HG02884 (cell line): ENCODE measurements around the gene PIMREG.

Source experiments
- ATAC-seq: cut with Tn5 transposase; IDR thresholded peaks from one replicate; pipeline ENCODE4 v1.9.1; 2021; ENCODE audit warnings: mild to moderate bottlenecking, moderate library complexity; ENCODE audit not compliant: unreplicated experiment

PIMREG gene, protein sequence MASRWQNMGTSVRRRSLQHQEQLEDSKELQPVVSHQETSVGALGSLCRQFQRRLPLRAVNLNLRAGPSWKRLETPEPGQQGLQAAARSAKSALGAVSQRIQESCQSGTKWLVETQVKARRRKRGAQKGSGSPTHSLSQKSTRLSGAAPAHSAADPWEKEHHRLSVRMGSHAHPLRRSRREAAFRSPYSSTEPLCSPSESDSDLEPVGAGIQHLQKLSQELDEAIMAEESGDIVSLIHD

DNA sequence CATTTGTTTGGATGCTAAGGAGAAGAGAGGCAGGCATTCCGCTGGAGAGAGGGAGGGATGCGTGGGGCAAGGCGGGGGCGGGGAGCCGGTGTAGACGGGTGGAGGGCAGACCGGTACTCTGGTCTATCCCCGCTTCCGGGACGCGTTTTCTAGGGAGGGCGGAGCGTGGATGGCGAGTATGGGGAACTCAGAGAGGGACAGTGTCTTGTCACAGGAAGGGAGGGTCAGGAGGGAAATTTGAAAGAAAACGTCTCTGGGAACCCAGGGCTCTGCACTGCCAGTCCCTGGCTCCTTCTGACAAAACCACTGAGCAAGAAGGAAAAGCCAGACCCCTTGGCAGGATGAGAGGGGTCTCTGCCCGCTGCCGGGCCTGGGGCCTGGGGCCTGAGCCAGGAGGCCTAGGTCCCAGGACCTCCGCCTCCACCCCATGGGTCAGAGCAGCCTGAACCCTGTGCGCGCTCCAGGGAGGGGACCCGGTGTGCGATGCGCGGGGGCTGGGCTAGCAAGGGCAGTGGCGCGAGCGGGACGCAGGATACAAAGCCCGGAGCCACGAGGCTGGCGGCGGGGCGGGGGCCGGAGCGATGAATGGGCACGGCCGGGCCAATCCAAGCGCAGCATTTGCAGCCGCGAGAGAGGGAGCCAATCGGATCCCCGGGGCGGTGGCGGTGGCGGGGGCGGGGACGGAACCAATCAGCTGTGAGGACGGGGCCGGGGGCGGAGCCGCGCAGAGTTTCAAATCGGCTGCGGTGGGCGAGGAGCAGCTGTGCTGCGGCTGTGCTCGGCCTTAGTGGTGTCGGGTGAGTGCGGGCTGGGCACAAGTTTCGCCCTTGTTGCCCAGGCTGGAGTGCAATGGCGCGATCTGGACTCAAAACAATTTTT lies at the start of gene PIMREG:
Gene PIMREG, plus strand, starts transcription at position 764 of the 879 bp plus-strand sequence. CDS start 656 bp downstream, outside the sequence.
- ATAC-seq: peak; percentile 89

DNA sequence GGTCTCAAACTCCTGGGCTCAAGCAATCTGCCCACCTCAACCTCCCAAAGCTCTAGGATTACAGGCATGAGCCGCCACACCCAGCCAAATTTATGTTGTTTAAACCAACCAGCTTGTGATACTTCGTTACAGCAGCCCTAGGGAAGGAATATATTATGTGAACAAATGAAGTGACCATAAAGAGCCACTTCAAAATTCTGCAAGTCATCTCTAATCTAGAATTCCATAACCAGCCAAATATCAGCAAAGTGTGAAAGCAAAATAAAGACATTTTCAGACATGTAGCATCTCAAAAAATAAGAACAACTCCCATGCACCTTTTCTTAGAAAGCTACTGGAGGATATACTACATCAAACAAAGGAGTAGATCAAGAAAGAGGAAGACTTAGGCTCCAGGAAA lies 45.3 kb upstream of the PIMREG start:
- ATAC-seq: no peak

DNA sequence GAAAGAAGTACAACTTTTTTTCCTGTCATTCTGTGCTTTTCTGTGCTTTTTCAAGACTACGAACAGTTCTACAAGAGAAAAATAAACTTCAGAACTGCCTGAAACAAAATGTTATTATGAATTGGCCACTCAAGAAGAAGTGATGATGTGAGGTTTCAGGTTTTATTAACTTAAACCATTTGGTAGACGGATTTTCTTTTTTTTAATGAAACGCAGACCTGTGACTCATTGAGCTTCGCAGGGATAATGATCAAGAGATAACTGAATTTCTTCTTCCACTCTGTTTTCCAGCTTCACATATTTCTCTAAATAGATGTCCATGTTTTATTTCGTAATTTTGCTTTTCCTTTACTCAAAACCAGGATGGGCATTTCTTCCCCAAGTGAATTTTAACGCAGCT lies 42.0 kb upstream of the PIMREG start:
- ATAC-seq: no peak

DNA sequence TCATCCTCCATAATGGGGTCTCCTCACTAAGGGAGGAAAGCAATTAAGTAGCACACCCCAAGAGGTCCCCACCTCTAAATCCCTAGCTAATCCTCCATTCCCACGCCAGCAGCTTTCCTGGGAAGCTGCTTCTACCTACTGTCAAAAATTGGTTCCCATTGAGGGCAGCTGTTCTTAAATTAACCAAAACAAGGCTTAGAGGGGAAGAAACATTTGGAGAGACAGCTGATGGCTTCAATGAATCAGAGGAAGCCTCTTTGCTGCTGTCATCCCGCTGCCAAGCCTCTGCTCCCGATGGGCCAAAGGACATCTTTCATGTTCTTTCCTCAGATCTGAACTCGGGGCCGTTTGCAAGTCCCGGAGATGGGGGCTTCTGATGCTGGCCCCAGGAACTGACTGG lies 36.0 kb upstream of the PIMREG start:
- no peak for ATAC-seq

DNA sequence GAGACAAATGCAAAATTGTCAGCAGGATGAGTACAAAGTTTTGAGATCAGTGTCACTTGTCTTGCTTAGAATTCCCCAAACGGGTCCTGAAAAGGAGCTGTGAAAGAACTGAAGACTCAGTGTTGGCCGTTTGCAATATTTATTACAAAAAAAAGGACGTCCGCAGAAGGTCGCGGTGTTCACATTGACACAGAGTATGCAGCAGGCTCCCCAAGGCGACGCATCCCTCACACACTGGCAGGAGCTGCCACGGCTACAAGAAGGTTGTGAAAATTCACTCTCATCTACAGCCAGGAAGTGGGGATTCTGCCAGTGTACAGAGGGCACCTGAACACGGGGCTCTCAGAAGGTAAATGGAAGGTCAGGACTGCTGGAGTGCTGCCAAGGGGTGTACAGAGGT lies 35.5 kb upstream of the PIMREG start:
- ATAC-seq: no peak

DNA sequence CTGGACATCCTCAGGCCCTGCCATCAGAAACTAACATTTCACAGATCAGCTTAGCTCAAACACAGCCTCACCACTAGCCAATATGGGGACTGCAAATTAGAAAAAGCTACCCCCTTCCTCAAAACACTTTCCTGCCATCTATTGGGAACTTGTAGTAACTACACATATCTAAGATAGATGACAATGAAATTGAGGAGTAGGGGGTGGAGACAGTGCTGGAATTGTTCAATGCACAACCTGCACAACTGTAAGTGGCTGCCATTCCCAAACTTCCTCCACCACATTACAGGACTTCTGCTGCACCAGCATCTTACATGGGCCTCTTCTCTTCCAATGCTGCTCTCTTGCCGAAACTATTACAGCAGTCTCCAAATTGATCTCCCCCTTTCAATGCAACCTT lies 31.2 kb upstream of the PIMREG start:
- no peak for ATAC-seq

DNA sequence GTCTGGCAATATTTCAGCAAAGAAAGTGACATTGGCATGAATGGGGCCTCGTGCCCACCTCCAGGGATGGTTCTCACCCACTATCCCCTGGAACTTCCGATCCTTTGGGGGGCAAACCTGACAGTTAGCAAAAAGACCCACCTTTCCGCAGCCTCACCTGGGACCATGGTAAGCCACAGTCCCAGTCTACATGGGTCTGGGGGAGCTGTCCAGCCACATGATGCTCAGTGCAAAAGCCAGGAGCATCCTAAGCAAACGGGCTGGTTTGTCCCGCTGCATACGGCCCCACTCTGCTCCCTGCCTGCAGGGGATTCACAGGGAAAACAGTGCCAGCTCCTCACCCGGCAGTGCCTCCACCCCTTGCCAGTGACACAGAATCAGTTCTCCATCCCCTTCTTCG lies 28.6 kb upstream of the PIMREG start:
- no peak for ATAC-seq

DNA sequence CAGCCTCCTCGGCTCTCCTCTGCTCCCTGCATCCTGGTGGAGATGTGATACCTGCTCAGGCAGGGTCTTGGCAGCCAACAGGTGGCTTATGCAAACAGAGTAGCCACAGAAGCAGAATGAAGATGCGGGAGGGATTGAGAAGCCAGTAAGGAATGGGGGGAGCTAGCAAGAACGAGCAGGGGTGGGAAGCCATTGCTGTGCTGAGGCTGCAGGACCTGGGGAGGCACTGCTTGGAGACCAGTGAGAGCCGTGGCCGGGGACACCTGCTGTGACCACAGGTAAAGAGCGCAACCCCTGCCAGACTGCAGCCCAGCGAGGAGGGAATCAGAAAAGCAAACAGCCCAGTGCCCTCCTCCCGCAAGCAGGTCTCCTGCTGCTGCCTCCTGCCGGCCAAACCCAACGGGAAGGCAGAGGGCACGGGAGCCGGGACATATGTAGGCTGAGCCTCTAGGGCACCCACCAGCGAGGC lies 24.0 kb upstream of the PIMREG start:
- ATAC-seq: no peak

DNA sequence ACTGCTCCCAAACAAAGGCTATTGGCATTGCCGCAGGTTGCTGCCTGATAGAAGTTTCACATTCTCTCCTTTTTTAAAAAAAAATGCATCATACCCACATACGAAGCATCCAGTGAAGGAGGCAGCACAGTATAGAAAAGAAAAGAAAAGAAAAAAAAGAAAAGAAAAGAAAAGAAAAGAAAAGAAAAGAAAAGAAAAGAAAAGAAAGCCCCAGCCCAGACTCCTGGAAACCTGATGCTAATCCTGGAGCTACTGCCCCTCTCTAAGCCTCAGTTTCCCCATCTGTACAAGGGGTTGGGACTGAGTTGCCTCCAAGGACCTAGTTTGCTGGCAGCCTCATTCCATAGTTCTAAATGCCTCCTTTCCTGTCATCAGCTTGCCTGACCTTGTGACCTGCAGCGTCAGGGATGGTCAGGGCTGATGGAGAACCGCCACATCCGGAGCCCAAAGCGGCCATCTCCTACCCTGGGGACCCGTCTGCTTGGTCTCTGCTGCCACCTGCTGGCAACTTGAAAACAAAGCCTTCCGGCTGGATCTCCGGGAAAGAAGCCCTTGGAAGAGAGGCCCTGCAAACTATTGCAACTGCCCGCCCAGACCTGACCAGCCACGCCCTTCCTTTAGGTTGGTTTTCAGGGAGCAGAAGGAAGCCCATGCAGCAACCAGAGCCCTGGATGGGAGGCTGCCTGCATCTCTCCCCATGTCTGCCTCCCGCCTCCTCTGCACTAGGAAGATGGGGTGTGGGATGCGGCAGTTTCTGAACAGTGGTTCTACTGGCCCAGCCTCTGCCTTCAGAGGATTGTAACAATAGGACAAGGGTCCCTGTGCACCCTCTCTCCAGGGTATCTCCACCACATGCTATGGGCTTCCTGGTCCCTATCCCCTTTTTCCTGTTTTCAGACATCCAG lies 22.3 kb upstream of the PIMREG start:
- no peak for ATAC-seq

DNA sequence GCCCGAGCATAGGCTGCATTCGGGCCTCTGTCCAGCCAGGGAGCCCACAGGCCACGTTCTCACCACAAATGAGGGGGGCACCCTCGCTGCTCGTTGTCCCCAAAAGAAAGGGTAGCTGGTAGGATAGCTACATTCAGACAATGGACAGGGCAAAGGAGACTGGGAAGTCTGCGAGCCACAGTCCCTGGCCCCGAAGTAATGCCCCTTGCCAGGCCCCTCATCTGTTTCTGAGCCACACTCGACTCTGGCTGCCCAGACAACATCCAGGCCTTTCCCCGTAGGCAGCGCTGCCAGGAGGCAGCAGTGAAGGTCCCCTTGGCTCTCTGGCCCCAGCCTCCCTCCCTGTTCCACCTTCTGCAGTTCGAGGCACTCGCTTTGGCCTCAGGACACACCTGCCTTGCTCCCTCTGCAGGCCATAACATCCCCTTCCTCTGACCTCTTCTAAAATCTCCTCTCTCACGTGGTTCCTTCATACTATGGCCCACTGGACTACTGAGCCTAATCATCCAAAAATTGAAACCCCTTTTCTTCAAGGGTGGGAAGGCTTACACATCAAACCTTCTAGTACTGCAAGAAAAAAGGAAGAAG lies 21.5 kb upstream of the PIMREG start:
- ATAC-seq: no peak

DNA sequence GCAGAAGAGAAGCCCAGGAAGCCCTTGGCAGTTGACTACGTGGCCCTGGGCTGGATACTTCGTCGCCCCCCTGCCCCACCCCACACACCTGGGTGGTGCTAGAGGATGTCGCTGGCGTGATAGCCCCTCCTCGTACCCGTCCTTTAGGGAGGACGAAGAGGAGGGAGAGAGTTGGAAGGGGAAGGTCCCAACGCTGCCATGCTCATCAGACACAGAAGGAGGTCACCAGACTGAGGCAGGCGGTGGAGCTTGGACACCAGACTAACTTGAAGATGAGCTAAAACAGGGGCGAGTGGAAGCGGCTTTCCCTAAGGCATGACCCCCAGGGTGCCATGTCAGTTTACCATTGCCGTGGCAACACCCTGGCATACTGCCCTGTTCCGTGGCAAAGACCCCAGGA lies 20.3 kb upstream of the PIMREG start:
- no peak for ATAC-seq

DNA sequence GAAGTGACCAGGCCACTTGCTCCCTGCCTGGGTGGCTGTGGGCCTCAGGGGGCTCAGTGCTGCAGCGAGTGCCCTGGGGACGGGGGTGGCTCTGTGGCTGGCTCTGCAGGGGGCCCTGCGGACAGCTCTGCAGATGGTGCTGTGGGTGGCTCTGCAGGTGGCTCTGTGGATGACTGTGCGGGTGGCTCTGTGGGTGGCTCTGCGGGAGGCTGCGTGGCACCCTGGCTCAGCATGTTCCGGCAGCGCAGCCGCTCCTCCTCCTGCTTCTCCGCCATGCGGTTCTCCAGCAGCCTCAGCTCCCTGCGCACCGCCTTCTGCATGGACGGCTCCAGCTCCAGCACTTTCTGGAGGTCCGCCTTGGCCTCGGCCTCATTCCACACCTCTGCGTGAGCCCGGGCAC lies 18.8 kb upstream of the PIMREG start:
- ATAC-seq: no peak

DNA sequence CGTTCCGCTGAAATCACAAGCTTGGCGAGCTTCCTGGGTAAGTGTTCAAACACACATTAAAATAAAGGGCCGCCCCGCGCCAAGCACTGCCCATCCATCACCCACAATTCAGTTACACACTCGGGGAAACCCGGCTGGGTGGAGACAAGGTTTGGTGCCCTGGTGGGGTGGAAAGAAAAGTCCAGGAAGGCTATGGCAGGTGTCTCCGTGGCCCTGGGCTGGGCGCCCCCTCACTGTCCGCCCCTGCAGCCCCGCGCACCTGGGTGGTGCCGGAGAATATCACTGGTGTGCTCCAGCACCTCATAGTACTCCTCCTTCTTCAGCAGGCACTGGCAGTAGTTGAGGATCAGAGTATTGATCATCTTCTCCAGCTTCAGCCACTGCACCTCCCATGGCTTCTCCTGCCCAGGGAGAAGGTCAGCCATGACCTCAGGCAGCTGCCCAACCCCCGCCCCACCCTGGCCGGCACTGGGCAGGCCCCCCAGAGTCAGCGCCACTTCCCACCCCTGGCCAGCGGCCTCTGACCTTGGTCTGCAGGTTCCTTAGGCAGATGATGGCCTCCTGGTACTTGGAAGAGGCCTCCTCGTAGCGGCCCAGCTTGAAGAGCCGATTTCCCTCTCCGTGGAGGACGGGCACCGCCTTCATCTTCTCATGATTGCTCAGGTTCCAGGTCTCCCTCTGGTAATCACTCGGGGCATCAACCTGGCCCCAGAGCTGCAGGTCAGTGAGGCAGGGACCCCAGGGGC lies 17.7 kb upstream of the PIMREG start:
- no peak for ATAC-seq

DNA sequence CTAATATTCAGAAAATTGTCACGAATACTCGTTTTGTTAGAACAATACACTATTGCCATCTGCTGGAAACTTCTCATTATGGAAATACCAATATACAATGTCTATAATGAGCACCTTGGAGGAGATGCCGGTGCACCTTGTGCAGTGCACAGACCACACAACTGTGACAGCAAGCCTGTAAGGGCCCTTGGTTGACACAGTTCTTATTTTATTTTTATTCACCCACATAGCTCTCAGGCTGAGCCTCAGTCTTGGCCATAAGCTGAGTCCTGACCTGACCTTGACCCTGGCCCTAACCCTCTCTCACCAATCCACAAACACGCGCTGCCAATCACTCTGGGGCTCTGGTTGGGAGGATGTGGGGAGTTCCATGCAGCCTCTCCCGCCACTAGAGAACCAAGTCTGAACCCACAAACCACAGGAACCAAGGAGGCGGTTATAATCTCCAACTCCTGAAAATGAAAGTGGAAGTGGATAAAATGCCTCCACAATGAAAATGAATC lies 16.9 kb upstream of the PIMREG start:
- no peak for ATAC-seq

DNA sequence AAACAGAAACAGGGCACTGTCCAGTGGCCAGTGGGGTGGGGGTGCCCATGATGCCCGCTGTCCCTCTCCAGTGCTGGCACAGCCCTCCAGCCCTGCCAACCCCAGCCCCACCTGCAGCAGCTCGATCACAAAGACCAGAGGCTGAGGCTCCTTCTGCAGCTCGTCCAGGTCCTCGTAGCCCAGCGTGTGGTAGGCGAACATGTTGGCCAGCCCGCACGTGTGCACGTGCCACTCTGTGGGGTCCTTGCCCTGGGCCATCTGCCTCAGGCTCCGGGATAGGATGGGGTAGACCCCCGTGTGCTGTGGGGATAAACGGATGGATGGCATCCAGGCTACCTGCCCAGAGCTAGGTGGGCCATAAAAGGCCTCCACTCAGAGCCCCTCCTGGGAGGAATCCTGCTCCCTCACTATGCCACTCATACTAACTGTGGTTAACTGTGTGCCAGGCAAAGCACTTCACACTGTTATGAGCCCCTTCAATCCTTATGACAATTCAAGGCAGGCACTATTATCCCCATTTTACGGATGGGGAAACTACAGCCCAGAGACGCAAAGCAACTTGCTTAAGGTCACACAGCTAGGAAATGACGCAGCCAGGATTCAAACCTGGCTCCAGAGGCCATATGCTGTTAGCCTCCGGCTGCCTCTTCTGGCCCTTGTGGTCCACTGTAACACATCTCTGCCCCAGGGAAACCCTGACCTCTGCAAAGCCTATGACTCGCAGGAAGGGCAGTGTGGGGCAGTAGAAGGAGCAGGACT lies 15.9 kb upstream of the PIMREG start:
- no peak for ATAC-seq

DNA sequence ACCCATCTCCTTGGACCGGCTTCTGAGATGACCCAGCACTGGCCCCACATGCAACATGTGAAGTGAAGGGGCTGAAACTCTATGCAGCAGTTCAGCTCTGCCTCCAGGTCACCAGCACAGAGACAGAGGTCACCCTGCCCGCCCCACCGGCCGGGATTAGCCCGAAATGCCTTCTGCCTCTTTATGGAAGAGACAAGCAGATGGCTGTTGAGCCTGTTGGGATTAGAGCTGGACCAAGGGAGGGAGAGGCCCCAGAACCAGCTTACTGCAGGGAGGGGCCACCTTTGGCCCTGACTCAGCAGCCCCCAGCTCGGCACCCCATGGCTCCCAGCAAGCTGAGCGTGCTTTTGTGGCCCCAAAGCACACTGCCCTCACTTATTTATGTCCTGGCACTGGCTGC lies 15.0 kb upstream of the PIMREG start:
- no peak for ATAC-seq

DNA sequence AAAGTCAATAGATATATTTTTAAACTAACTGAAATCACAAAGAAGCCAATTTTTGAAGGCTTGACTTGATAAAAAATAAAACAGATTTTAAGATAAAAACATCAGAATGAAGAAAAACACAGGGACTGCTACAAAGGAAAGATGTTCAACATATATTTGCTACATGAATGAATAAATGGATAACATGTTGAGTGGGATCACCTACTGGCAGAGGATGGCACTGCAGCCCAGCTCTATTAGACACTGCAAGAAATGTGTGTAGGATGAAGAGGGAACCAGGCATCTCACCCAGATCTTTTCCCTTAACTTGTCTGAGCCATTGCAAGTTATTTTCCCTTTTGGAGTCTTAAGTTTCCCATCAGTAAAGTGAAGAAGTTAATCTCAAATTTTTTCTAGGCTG lies 13.5 kb upstream of the PIMREG start:
- no peak for ATAC-seq

DNA sequence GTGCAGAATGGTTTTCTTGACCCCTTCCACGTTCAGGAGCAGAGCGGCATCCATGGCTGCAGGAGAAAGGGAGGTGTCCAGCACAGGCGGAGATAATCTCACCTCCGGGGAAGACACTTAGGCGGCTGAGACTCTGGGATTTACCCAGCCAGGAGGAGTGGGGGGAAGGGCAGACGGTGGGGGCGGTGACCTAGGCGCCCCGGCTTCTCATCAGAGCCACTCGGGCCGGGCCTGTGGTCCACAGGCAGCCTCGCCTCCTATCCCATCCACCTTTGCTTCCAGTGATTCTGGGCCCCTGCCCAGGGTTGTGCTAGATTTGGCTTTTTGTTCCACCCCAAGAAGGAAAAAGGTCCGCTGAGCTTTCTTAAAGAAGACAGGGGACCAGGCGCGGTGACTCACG lies 9.2 kb upstream of the PIMREG start, which contains the start of gene AIPL1:
Gene AIPL1, minus strand, starts transcription at position 71 of the 400 bp plus-strand sequence. Its CDS starts 17 bp downstream, at position 54.
- ATAC-seq: no peak

DNA sequence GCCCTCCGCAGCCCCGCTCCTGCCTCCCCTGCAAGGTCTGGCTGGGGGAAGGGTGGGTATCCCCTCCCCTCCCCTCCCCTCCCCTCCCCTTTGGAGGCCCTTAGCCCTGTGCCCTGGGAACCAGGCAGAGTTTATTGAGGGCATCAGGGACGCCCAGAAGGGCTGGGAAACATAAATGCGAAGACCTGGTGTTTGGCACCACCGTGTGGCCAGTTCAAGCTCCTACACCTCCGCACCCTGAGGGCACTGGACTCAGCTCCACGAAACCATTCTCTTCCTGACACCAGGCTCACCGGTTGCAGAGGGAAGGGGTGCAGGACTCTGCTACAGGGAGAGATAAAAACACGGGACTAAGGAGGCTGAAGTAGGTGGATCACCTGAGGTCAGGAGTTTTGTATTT lies 8.3 kb upstream of the PIMREG start:
- no peak for ATAC-seq
